HG03196 (cell line): ENCODE measurements around the gene XK.

Experiments used
- ATAC-seq: cut with Tn5 transposase; IDR thresholded peaks from one replicate; pipeline ENCODE4 v1.9.1; 2021; ENCODE audit not compliant: unreplicated experiment

The XK gene

GRCh38 chrX:37679230-37679629 lies 6.4 kb upstream of the XK start:
- ATAC-seq: no peak

- no peak for ATAC-seq
Observed at GRCh38 chrX:37679888-37680287, 5.7 kb upstream of the XK start.

- ATAC-seq: no peak
Observed at GRCh38 chrX:37684426-37684825, 1.2 kb upstream of the XK start.

GRCh38 chrX:37684973-37685372 lies 618 bp upstream of the XK start:
- ATAC-seq: no peak

GRCh38 chrX:37686369-37686995 lies 891 bp downstream of the XK start:
- ATAC-seq: no peak

GRCh38 chrX:37686996-37687395 lies 1.4 kb downstream of the XK start:
- ATAC-seq: no peak

- ATAC-seq: no peak
Observed at GRCh38 chrX:37690119-37690518, 4.5 kb downstream of the XK start.

- ATAC-seq: no peak
Observed at GRCh38 chrX:37692918-37693317, 7.3 kb downstream of the XK start.

- no peak for ATAC-seq
Observed at GRCh38 chrX:37697169-37697760, 11.7 kb downstream of the XK start.

- ATAC-seq: no peak
Observed at GRCh38 chrX:37701588-37701987, 16.0 kb downstream of the XK start.

- ATAC-seq: no peak
Observed at GRCh38 chrX:37711991-37712390, 26.4 kb downstream of the XK start.

GRCh38 chrX:37712458-37712857 lies 26.9 kb downstream of the XK start:
- ATAC-seq: no peak

- ATAC-seq: no peak
Observed at GRCh38 chrX:37714479-37714878, 28.9 kb downstream of the XK start.

GRCh38 chrX:37716602-37717001 lies 31.0 kb downstream of the XK start:
- no peak for ATAC-seq

GRCh38 chrX:37717708-37718107 lies 32.1 kb downstream of the XK start:
- ATAC-seq: no peak

- ATAC-seq: no peak
Observed at GRCh38 chrX:37722595-37722994, 37.0 kb downstream of the XK start.

GRCh38 chrX:37726346-37726745 lies 40.8 kb downstream of the XK start:
- no peak for ATAC-seq

GRCh38 chrX:37745354-37745753 lies 59.8 kb downstream of the XK start:
- ATAC-seq: peak; percentile 66

- ATAC-seq: peak; percentile 40
Observed at GRCh38 chrX:37745835-37746217, 60.2 kb downstream of the XK start.

- peak; percentile 86 for ATAC-seq
Observed at GRCh38 chrX:37746218-37746941, 60.8 kb downstream of the XK start.

- ATAC-seq: no peak
Observed at GRCh38 chrX:37746951-37747350, 61.4 kb downstream of the XK start.

GRCh38 chrX:37752281-37752680 lies 66.7 kb downstream of the XK start:
- no peak for ATAC-seq
